ENCODE measurements around the gene TMEM131. TPM values are rescaled to one million over a fixed set of nuclear protein-coding genes. Genes with fewer than 3 reads are reported as not detected.

Gene TMEM131
- total RNA-seq, 1 donor from 2014 or later, result 36.6 TPM

GRCh38 chr2:97749581-97749980 is 246.2 kb downstream of the TMEM131 start:
- no peak for TF ChIP-seq CTCF (IDR thresholded peaks at IDR 0.05; ENCODE audit: partially characterized antibody, unreplicated experiment)
- Mint-ChIP-seq H3K4me3 (ENCODE audit: unreplicated experiment) (no peak overlapping the region), H3K27ac (ENCODE audit: unreplicated experiment) (peak overlapping the region; percentile 84), H3K4me1 (ENCODE audit: low read depth, unreplicated experiment) (peaks cover 27% of the 10 kb centered on the region), H3K36me3 (ENCODE audit: unreplicated experiment) (no peaks in the 10 kb centered on the region), H3K27me3 (ENCODE audit: unreplicated experiment) (peaks cover 11% of the 10 kb centered on the region), H3K9me3 (ENCODE audit: unreplicated experiment) (peaks cover 3% of the 10 kb centered on the region)
- DNase-seq, result no peak

- H3K27ac Mint-ChIP-seq (ENCODE audit: unreplicated experiment), result peak overlapping the region; percentile 44
- DNase-seq, result no peak
- H3K4me1 Mint-ChIP-seq (ENCODE audit: low read depth, unreplicated experiment), result peaks cover 27% of the 10 kb centered on the region
- peaks cover 7% of the 10 kb centered on the region for H3K36me3 Mint-ChIP-seq (ENCODE audit: unreplicated experiment)
- no peak for TF ChIP-seq CTCF (IDR thresholded peaks at IDR 0.05; ENCODE audit: partially characterized antibody, unreplicated experiment)
- peaks cover 11% of the 10 kb centered on the region for H3K27me3 Mint-ChIP-seq (ENCODE audit: unreplicated experiment)
- H3K4me3 Mint-ChIP-seq (ENCODE audit: unreplicated experiment), result no peak overlapping the region
- peaks cover 3% of the 10 kb centered on the region for H3K9me3 Mint-ChIP-seq (ENCODE audit: unreplicated experiment)
These were observed 248.0 kb downstream of the TMEM131 start for GRCh38 chr2:97747716-97748115.

GRCh38 chr2:97747285-97747684 is 248.5 kb downstream of the TMEM131 start:
- peaks cover 27% of the 10 kb centered on the region for H3K4me1 Mint-ChIP-seq (ENCODE audit: low read depth, unreplicated experiment)
- H3K27ac Mint-ChIP-seq (ENCODE audit: unreplicated experiment), result peak overlapping the region; percentile 44
- peaks cover 4% of the 10 kb centered on the region for H3K9me3 Mint-ChIP-seq (ENCODE audit: unreplicated experiment)
- TF ChIP-seq CTCF (IDR thresholded peaks at IDR 0.05; ENCODE audit: partially characterized antibody, unreplicated experiment), result no peak
- no peak overlapping the region for H3K4me3 Mint-ChIP-seq (ENCODE audit: unreplicated experiment)
- no peak for DNase-seq
- H3K36me3 Mint-ChIP-seq (ENCODE audit: unreplicated experiment), result peaks cover 7% of the 10 kb centered on the region
- H3K27me3 Mint-ChIP-seq (ENCODE audit: unreplicated experiment), result peaks cover 11% of the 10 kb centered on the region

- Mint-ChIP-seq H3K36me3 (ENCODE audit: unreplicated experiment) (peaks cover 7% of the 10 kb centered on the region), H3K9me3 (ENCODE audit: unreplicated experiment) (peaks cover 4% of the 10 kb centered on the region), H3K4me1 (ENCODE audit: low read depth, unreplicated experiment) (peaks cover 24% of the 10 kb centered on the region), H3K27ac (ENCODE audit: unreplicated experiment) (peak overlapping the region; percentile 2), H3K4me3 (ENCODE audit: unreplicated experiment) (no peak overlapping the region), H3K27me3 (ENCODE audit: unreplicated experiment) (peaks cover 8% of the 10 kb centered on the region)
- DNase-seq, result no peak
- no peak for TF ChIP-seq CTCF (IDR thresholded peaks at IDR 0.05; ENCODE audit: partially characterized antibody, unreplicated experiment)
These were observed 250.1 kb downstream of the TMEM131 start for GRCh38 chr2:97745474-97746174.

GRCh38 chr2:97743913-97744312 is 251.8 kb downstream of the TMEM131 start:
- no peak for DNase-seq
- H3K9me3 Mint-ChIP-seq (ENCODE audit: unreplicated experiment), result peaks cover 3% of the 10 kb centered on the region
- peaks cover 18% of the 10 kb centered on the region for H3K4me1 Mint-ChIP-seq (ENCODE audit: low read depth, unreplicated experiment)
- H3K27me3 Mint-ChIP-seq (ENCODE audit: unreplicated experiment), result peaks cover 4% of the 10 kb centered on the region
- H3K27ac Mint-ChIP-seq (ENCODE audit: unreplicated experiment), result no peak overlapping the region
- peaks cover 7% of the 10 kb centered on the region for H3K36me3 Mint-ChIP-seq (ENCODE audit: unreplicated experiment)
- no peak for TF ChIP-seq CTCF (IDR thresholded peaks at IDR 0.05; ENCODE audit: partially characterized antibody, unreplicated experiment)
- H3K4me3 Mint-ChIP-seq (ENCODE audit: unreplicated experiment), result no peak overlapping the region
